ENCODE results near the gene PCA3.

- TF ChIP-seq CTCF (conservative IDR thresholded peaks at IDR 0.05 in 1 of 2, IDR thresholded peaks at IDR 0.05 in 1 of 2; ENCODE audit: low read depth in 1 of 2, low read length in 2 of 2) = no peak
- TF ChIP-seq EZH2 (IDR thresholded peaks at IDR 0.05; ENCODE audit: low read length, missing control alignments) = no peak
Observed at GRCh38 chr9:76730801-76731200, 33.4 kb upstream of the PCA3 start.
